ENCODE results near the gene XCR1. TPM values are rescaled to one million over a fixed set of nuclear protein-coding genes. Genes with fewer than 3 reads are reported as not detected.
"Not testable (repeated sequence)": the region's sequence is repeated elsewhere in the genome, so short reads cannot be mapped to it uniquely, and the experiment has no call there.

The XCR1 gene
- total RNA-seq, 1 donor from 2014 or later: not detected

DNA sequence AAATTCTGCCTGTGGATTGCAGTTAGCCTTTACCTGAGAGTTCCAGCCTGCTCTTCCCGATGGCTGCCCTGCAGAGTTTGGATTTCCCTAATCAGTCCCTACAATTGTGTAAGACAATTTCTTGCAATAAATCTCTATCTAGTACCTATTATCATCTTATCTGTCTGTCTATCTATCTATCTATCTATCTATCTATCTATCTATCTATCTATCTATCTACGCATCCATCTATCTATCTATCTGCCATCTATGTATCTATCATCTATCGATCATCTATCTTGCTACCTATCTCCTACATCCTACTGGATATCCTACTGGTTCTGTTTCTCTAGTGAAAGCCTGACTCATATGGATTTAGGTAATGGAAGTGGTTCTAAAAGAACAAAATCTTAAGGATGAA is 30.4 kb upstream of the XCR1 start:
- no peaks in the 10 kb centered on the region for H3K9me3 Mint-ChIP-seq (ENCODE audit: low read depth)
- no peaks in the 10 kb centered on the region for H3K36me3 Mint-ChIP-seq (ENCODE audit: low read depth)
- no peak for DNase-seq (ENCODE audit: low spot score)
- no peak overlapping the region for H3K4me3 Mint-ChIP-seq (ENCODE audit: unreplicated experiment)
- TF ChIP-seq CTCF (IDR thresholded peaks at IDR 0.05): no peak
- H3K4me1 Mint-ChIP-seq (ENCODE audit: low read depth): peaks cover 2% of the 10 kb centered on the region
- no peak overlapping the region for H3K27ac Mint-ChIP-seq (ENCODE audit: unreplicated experiment)
- peaks cover 44% of the 10 kb centered on the region for H3K27me3 Mint-ChIP-seq (ENCODE audit: low read depth)

- TF ChIP-seq CTCF (IDR thresholded peaks at IDR 0.05): no peak
- Mint-ChIP-seq H3K4me1 (ENCODE audit: low read depth) (no peaks in the 10 kb centered on the region), H3K36me3 (ENCODE audit: low read depth) (no peaks in the 10 kb centered on the region), H3K27ac (ENCODE audit: unreplicated experiment) (no peak overlapping the region), H3K27me3 (ENCODE audit: low read depth) (peaks cover 43% of the 10 kb centered on the region), H3K4me3 (ENCODE audit: unreplicated experiment) (no peak overlapping the region), H3K9me3 (ENCODE audit: low read depth) (no peaks in the 10 kb centered on the region)
- no peak for DNase-seq (ENCODE audit: low spot score)
Measured at GRCh38 chr3:46056686-46057085, 29.4 kb upstream of the XCR1 start.

DNA sequence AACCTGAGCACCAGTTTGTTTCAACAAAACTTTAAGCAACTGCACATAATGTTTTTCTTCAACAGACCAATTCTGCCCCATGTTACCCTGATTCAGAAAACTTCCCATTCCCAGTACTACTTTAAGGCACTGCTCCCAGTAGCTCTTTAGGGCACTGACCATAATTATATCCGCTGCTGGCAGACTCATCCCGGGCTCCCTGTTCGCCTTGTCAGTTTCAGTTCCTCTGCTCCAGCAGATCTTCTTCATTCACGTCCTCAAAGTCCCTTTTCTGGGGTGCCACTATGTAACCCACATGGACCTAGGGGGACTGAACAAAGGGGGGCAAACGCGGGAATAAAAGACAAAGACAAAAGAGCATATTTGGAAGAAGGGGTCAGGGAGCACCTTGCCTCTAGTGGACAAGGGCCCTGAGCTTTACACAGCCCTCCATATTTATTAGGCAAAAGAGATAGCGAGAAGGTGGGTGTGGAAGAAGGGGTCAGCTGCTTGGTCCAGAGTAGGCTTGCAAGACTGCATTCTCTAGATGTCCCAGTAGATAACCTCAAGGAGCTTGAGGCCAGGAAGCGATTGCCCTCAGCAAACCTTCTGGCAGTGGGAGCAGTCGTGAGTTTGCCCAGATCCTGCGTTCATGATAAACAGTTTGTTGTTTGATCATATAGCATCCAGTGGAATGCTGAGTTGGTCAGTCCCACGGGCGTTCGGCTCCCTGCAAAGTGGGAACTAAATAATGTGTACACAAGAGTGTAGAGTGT is 26.7 kb upstream of the XCR1 start:
- H3K27me3 Mint-ChIP-seq (ENCODE audit: low read depth): peaks cover 40% of the 10 kb centered on the region
- H3K27ac Mint-ChIP-seq (ENCODE audit: unreplicated experiment); H3K4me1 Mint-ChIP-seq (ENCODE audit: low read depth); DNase-seq (ENCODE audit: low spot score); H3K4me3 Mint-ChIP-seq (ENCODE audit: unreplicated experiment); H3K9me3 Mint-ChIP-seq (ENCODE audit: low read depth); H3K36me3 Mint-ChIP-seq (ENCODE audit: low read depth): not testable (repeated sequence)

DNA sequence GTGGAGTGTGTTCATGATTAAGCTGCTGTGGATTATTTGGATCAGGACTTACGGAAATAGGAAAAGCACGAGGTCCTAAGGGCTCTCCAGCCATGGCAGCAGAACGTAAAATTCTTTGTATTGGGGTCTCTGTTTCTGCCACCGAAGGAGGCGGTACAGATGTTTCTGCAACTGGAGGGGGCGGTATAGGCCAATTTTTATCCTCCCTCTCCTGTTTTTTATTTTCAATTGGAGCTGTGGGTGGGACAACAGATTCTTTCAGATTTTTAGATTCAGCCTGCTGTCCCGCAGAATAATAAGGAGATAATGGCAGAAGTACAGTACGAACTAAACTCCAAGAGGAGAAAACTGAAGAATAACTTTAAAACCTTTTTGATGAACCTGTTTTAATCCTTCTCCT is 26.0 kb upstream of the XCR1 start:
- not testable (repeated sequence) for H3K9me3 Mint-ChIP-seq (ENCODE audit: low read depth); H3K27ac Mint-ChIP-seq (ENCODE audit: unreplicated experiment); DNase-seq (ENCODE audit: low spot score); H3K36me3 Mint-ChIP-seq (ENCODE audit: low read depth); H3K4me1 Mint-ChIP-seq (ENCODE audit: low read depth); H3K4me3 Mint-ChIP-seq (ENCODE audit: unreplicated experiment)
- H3K27me3 Mint-ChIP-seq (ENCODE audit: low read depth): peaks cover 38% of the 10 kb centered on the region

DNA sequence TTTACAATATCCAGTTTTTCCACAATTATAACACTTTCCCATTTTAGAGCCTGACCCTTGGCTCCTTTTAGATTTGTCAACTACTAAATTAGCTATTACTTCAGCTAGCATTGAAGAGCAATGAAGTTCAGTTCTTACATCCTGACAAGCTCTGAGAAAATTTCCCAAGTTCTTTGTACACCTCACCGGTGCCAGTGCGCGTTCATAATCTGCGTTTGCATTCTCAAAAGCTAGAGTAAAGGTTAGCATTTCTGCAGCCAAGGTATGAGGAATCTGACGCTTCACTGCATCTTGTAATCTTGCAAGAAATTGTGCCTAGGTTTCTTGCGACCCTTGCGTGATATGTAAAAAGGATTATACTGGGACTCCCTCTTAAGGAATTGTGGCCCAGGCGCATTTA is 25.2 kb upstream of the XCR1 start:
- no peak for TF ChIP-seq CTCF (IDR thresholded peaks at IDR 0.05)
- DNase-seq (ENCODE audit: low spot score): no peak
- Mint-ChIP-seq H3K36me3 (ENCODE audit: low read depth) (no peaks in the 10 kb centered on the region), H3K27me3 (ENCODE audit: low read depth) (peaks cover 31% of the 10 kb centered on the region), H3K27ac (ENCODE audit: unreplicated experiment) (no peak overlapping the region), H3K4me3 (ENCODE audit: unreplicated experiment) (no peak overlapping the region), H3K4me1 (ENCODE audit: low read depth) (no peaks in the 10 kb centered on the region), H3K9me3 (ENCODE audit: low read depth) (no peaks in the 10 kb centered on the region)

DNA sequence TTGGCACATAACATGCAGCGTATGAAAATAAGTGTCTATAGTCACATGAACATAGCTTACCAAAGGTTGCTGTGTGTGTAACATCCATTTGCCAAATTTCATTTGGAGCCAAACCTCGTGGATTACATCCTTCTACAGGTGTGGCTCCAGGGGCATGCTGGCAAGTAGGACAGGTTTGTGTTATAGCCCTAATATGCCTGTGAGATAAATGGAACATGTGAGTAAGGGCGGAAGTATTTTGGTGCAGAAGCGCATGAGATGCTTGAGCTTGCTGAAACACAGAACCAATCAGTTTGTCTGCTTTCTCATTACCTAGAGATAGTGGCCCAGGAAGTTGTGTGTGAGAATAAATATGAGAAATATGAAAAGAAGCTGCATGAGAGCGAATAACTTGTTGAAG is 21.8 kb upstream of the XCR1 start:
- no peak overlapping the region for H3K4me3 Mint-ChIP-seq (ENCODE audit: unreplicated experiment)
- H3K36me3 Mint-ChIP-seq (ENCODE audit: low read depth): no peaks in the 10 kb centered on the region
- no peak for DNase-seq (ENCODE audit: low spot score)
- H3K4me1 Mint-ChIP-seq (ENCODE audit: low read depth): no peaks in the 10 kb centered on the region
- H3K9me3 Mint-ChIP-seq (ENCODE audit: low read depth): no peaks in the 10 kb centered on the region
- peaks cover 10% of the 10 kb centered on the region for H3K27me3 Mint-ChIP-seq (ENCODE audit: low read depth)
- no peak for TF ChIP-seq CTCF (IDR thresholded peaks at IDR 0.05)
- no peak overlapping the region for H3K27ac Mint-ChIP-seq (ENCODE audit: unreplicated experiment)

DNA sequence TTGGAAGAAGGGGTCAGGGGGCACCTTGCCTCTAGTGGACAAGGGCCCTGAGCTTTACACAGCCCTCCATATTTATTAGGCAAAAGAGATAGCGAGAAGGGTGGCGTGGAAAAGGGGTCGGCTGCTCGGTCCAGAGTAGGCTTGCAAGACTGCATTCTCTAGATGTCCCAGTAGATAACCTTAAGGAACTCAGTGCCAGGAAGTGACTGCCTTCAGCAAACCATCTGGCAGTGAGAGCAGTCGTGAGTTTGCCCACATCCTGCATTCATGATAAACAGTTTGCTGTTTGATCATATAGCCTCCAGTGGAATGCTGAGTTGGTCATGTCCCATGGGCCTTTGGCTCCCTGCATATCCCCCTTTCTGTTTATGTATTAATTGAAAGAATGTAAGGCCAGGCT is 18.9 kb upstream of the XCR1 start:
- H3K27ac Mint-ChIP-seq (ENCODE audit: unreplicated experiment); DNase-seq (ENCODE audit: low spot score); H3K4me3 Mint-ChIP-seq (ENCODE audit: unreplicated experiment); H3K36me3 Mint-ChIP-seq (ENCODE audit: low read depth); H3K4me1 Mint-ChIP-seq (ENCODE audit: low read depth); H3K9me3 Mint-ChIP-seq (ENCODE audit: low read depth): not testable (repeated sequence)
- H3K27me3 Mint-ChIP-seq (ENCODE audit: low read depth): peaks cover 16% of the 10 kb centered on the region

Data from chondrocyte (in vitro differentiated cells).